Astrocyte (in vitro differentiated cells and primary cell): ENCODE measurements around the gene JAKMIP3. TPM values are rescaled to one million over a fixed set of nuclear protein-coding genes. Genes with fewer than 3 reads are reported as not detected.

ENCODE experiments used
- DNase-seq: peaks from one replicate; pipeline ENCODE4 v3.0.0-alpha.2; 2010; ENCODE audit warnings: low read depth
- FAIRE-seq: peaks from 2 replicates; lab custom pipeline; 2011; peaks lifted over from hg19 to GRCh38; lab: Jason Lieb, UNC
- H2AFZ ChIP-seq: 2 replicates; pipeline ENCODE4 v1.6.0; 2012; ENCODE audit warnings: low read depth, low read length, inconsistent platforms
- H3K27ac ChIP-seq: 2 replicates; pipeline ENCODE4 v1.5.1; 2011; ENCODE audit warnings: low read depth, low read length, inconsistent platforms
- H3K27me3 ChIP-seq: 2 replicates; pipeline ENCODE4 v1.6.0; 2011; ENCODE audit warnings: low read length, inconsistent platforms; ENCODE audit not compliant: insufficient read depth
- H3K36me3 ChIP-seq: 2 replicates; pipeline ENCODE4 v1.5.1; 2011; ENCODE audit warnings: low read length, inconsistent platforms; ENCODE audit not compliant: insufficient read depth
- H3K4me1 ChIP-seq: 2 replicates; pipeline ENCODE4 v1.5.1; 2011; ENCODE audit warnings: low read length, inconsistent platforms; ENCODE audit not compliant: insufficient read depth
- H3K4me2 ChIP-seq: 2 replicates; pipeline ENCODE4 v1.6.0; 2012; ENCODE audit warnings: low read length, inconsistent platforms
- H3K4me3 ChIP-seq: 2 replicates; pipeline ENCODE4 v1.5.1; 2011; ENCODE audit warnings: low read depth, mild to moderate bottlenecking, low read length, inconsistent platforms; ENCODE audit not compliant: insufficient read depth
- H3K79me2 ChIP-seq: 2 replicates; pipeline ENCODE4 v1.6.0; 2012; ENCODE audit warnings: mild to moderate bottlenecking, low read length, inconsistent platforms; ENCODE audit not compliant: insufficient read depth
- H3K9ac ChIP-seq: 2 replicates; pipeline ENCODE4 v1.6.0; 2012; ENCODE audit warnings: mild to moderate bottlenecking, low read length, inconsistent platforms
- H3K9me3 ChIP-seq: 2 replicates; pipeline ENCODE4 v1.5.1; 2012; ENCODE audit warnings: low read depth, mild to moderate bottlenecking, low read length, inconsistent platforms; ENCODE audit not compliant: insufficient read depth
- H4K20me1 ChIP-seq: 2 replicates; pipeline ENCODE4 v1.6.0; 2012; ENCODE audit warnings: low read length, inconsistent platforms; ENCODE audit not compliant: insufficient read depth
- H3K27ac Mint-ChIP-seq: one replicate; pipeline ENCODE4 v1.8.0; 2021; ENCODE audit warnings: mild to moderate bottlenecking, mixed read lengths; ENCODE audit not compliant: unreplicated experiment
- H3K27me3 Mint-ChIP-seq: one replicate; pipeline ENCODE4 v1.8.0; 2021; ENCODE audit warnings: low read depth, mixed read lengths; ENCODE audit not compliant: unreplicated experiment
- H3K36me3 Mint-ChIP-seq: one replicate; pipeline ENCODE4 v1.8.0; 2021; ENCODE audit warnings: low read depth, mixed read lengths; ENCODE audit not compliant: unreplicated experiment
- H3K4me1 Mint-ChIP-seq: one replicate; pipeline ENCODE4 v1.8.0; 2021; ENCODE audit warnings: low read depth, mixed read lengths; ENCODE audit not compliant: unreplicated experiment
- H3K4me3 Mint-ChIP-seq: one replicate; pipeline ENCODE4 v1.8.0; 2021; ENCODE audit warnings: mild to moderate bottlenecking, moderate library complexity, mixed read lengths; ENCODE audit not compliant: unreplicated experiment
- H3K9me3 Mint-ChIP-seq: one replicate; pipeline ENCODE4 v1.8.0; 2021; ENCODE audit warnings: mild to moderate bottlenecking, mixed read lengths; ENCODE audit not compliant: unreplicated experiment
- EZH2 ChIP-seq: IDR thresholded peaks from 2 replicates; pipeline ENCODE4 v1.6.1; 2012; ENCODE audit warnings: mild to moderate bottlenecking, low read length, inconsistent platforms; ENCODE audit not compliant: insufficient read depth
- total RNA-seq: library from RNA; stranded (reverse); gene quantifications from 2 replicates; pipeline ENCODE4 v1.2.1, GENCODE V29; 2021
- TF ChIP-seq, protein P1 (sequence below): IDR thresholded peaks from 2 replicates; pipeline ENCODE4 v1.5.1; 2011; ENCODE audit warnings: low read depth, mild to moderate bottlenecking, inconsistent platforms, low read length, moderate library complexity; ENCODE audit not compliant: insufficient read depth

JAKMIP3 gene
- total RNA-seq, 1 donor from 2014 or later: 0.54 TPM

DNA sequence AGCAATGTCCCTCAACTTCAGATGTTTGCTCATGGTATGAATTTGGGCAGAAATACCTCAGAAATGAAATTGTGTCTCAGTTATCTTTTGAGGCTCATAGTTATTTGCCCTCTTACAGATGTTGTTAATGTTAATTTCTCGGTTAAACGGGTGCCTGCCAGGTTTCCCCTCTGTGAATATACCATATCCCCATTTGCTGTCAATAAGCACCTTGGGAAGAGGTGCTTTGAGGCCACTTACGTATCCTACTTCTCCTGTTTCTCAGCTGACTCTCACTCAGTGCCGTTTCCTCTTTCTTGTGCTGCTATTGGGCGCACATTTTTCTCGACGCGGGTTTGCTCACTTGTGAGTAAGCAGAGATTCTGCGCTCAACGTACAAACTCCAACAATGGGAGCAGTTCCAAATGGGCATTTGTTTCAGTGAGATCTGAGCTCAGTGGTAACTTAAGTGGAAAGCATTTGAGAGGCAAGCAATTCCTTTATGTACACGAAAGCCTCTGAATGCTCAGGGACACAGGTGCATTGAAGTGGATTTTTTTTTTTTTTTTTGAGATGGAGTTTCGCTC lies 34.8 kb upstream of the JAKMIP3 start:
- Histone ChIP-seq H3K4me1 (no peaks in the 10 kb centered on the region), H3K27me3 (peaks cover 22% of the 10 kb centered on the region), H3K36me3 (no peaks in the 10 kb centered on the region), H3K79me2 (no peaks in the 10 kb centered on the region), H4K20me1 (no peaks in the 10 kb centered on the region), H3K9ac (no peak overlapping the region), H3K4me2 (no peak overlapping the region), H2AFZ (no peak overlapping the region), H3K27ac (no peak overlapping the region), H3K4me3 (no peak overlapping the region), H3K9me3 (no peaks in the 10 kb centered on the region)
- H3K9me3 Mint-ChIP-seq: peaks cover 14% of the 10 kb centered on the region
- H3K27ac Mint-ChIP-seq: no peak overlapping the region
- no peak for FAIRE-seq
- H3K36me3 Mint-ChIP-seq: no peaks in the 10 kb centered on the region
- no peak for DNase-seq
- peaks cover 10% of the 10 kb centered on the region for H3K4me1 Mint-ChIP-seq
- no peak overlapping the region for H3K4me3 Mint-ChIP-seq
- TF ChIP-seq, protein P1, sequence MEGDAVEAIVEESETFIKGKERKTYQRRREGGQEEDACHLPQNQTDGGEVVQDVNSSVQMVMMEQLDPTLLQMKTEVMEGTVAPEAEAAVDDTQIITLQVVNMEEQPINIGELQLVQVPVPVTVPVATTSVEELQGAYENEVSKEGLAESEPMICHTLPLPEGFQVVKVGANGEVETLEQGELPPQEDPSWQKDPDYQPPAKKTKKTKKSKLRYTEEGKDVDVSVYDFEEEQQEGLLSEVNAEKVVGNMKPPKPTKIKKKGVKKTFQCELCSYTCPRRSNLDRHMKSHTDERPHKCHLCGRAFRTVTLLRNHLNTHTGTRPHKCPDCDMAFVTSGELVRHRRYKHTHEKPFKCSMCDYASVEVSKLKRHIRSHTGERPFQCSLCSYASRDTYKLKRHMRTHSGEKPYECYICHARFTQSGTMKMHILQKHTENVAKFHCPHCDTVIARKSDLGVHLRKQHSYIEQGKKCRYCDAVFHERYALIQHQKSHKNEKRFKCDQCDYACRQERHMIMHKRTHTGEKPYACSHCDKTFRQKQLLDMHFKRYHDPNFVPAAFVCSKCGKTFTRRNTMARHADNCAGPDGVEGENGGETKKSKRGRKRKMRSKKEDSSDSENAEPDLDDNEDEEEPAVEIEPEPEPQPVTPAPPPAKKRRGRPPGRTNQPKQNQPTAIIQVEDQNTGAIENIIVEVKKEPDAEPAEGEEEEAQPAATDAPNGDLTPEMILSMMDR: no peak
- no peak for TF ChIP-seq EZH2
- peaks cover 57% of the 10 kb centered on the region for H3K27me3 Mint-ChIP-seq

DNA sequence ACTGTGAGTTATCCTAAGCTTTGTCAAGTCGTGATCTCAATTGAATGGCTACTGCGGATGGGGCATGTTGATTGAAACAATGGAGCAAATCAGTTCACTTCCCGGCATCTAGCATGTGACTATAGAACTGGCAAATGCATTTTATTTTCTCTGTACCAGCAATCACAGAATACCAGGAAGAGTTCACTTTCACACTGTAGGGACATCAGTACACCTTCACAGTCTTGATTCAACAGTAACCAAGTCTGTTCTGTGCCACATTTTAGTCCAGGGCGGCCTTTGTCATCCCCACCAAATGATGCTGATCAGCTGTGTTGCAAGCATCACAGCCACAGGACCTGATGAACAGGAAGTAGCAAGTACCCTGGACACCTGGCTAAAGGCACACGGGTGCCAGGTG lies 32.1 kb upstream of the JAKMIP3 start:
- H3K4me3 Mint-ChIP-seq: no peak overlapping the region

DNA sequence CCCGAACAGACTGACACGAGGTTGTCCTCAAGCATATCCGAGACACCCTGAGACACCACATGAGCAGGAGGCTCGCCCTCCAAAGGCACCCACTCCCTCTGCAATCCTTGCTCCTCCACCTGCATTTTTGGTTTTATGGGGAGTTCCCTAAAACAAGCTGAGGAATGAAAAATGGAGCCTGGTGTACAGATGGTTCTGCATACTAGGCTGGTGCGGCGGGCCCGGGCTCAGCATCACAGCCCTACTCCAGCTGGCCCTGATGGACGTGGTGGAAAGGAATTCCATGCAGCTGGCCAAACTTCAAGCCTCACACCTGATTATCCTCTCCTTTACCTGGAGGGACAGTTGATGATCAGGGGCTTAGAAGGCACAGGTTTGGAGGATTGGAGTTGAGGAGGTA lies 30.3 kb upstream of the JAKMIP3 start:
- TF ChIP-seq EZH2: no peak
- TF ChIP-seq, protein P1: no peak
- DNase-seq (no peak), FAIRE-seq (no peak)
- Histone ChIP-seq H3K4me3 (no peak overlapping the region), H3K27ac (no peak overlapping the region), H3K9ac (no peak overlapping the region), H3K79me2 (no peaks in the 10 kb centered on the region), H3K27me3 (peaks cover 33% of the 10 kb centered on the region), H3K4me1 (no peaks in the 10 kb centered on the region), H3K36me3 (no peaks in the 10 kb centered on the region), H3K9me3 (no peaks in the 10 kb centered on the region), H2AFZ (no peak overlapping the region), H3K4me2 (no peak overlapping the region), H4K20me1 (no peaks in the 10 kb centered on the region)
- H3K36me3 Mint-ChIP-seq: no peaks in the 10 kb centered on the region
- no peak overlapping the region for H3K27ac Mint-ChIP-seq
- H3K4me1 Mint-ChIP-seq: peaks cover 4% of the 10 kb centered on the region
- H3K4me3 Mint-ChIP-seq: peak overlapping the region; percentile 8
- H3K27me3 Mint-ChIP-seq: peaks cover 80% of the 10 kb centered on the region
- peaks cover 9% of the 10 kb centered on the region for H3K9me3 Mint-ChIP-seq

More for the DNA sequence above, 32.1 kb upstream of the JAKMIP3 start:
- Mint-ChIP-seq H3K36me3 (no peaks in the 10 kb centered on the region), H3K27ac (no peak overlapping the region), H3K9me3 (peaks cover 9% of the 10 kb centered on the region), H3K27me3 (peaks cover 74% of the 10 kb centered on the region), H3K4me1 (peaks cover 4% of the 10 kb centered on the region)
- no peak overlapping the region for H3K4me2 ChIP-seq
- H3K79me2 ChIP-seq: no peaks in the 10 kb centered on the region
- H3K9ac ChIP-seq: no peak overlapping the region
- H4K20me1 ChIP-seq: no peaks in the 10 kb centered on the region
- FAIRE-seq (no peak), DNase-seq (no peak)
- no peaks in the 10 kb centered on the region for H3K36me3 ChIP-seq
- no peaks in the 10 kb centered on the region for H3K9me3 ChIP-seq
- H3K27me3 ChIP-seq: peaks cover 33% of the 10 kb centered on the region
- no peak overlapping the region for H3K27ac ChIP-seq
- no peaks in the 10 kb centered on the region for H3K4me1 ChIP-seq
- no peak overlapping the region for H2AFZ ChIP-seq
- no peak for TF ChIP-seq EZH2
- TF ChIP-seq, protein P1: no peak
- H3K4me3 ChIP-seq: no peak overlapping the region
